Hepatocyte (in vitro differentiated cells): Measurements from ENCODE around the gene FNDC7.

Experiments
- CTCF ChIP-seq: fragments of 200-600 bp; sonication (generic); IDR thresholded peaks from 2 replicates; pipeline ENCODE4 v1.5.1; 2016; ENCODE audit warnings: antibody characterized with exemption, mild to moderate bottlenecking; ENCODE audit not compliant: poor library complexity
- EZH2 ChIP-seq: fragments of 200-600 bp; sonication (generic); IDR thresholded peaks from 2 replicates; pipeline ENCODE4 v1.6.1; 2016; ENCODE audit warnings: antibody characterized with exemption, mild to moderate bottlenecking, borderline replicate concordance
- EZH2phosphoT487 ChIP-seq: fragments of 200-600 bp; sonication (generic); IDR thresholded peaks from one replicate; pipeline ENCODE4 v1.6.1; 2018; ENCODE audit warnings: antibody characterized with exemption, mild to moderate bottlenecking, low read depth, moderate library complexity; ENCODE audit not compliant: unreplicated experiment, severe bottlenecking

- no peak for TF ChIP-seq EZH2
- TF ChIP-seq CTCF, result no peak
- no peak for TF ChIP-seq EZH2phosphoT487
These were observed 27.2 kb upstream of the FNDC7 start for GRCh38 chr1:108685529-108685928.
